Loucy (cell line): ENCODE results near the gene CNOT4.

ENCODE experiments used
- CTCF ChIP-seq: fragments of 200-600 bp; sonication (generic); conservative IDR thresholded peaks from 2 replicates; pipeline ENCODE4 v1.5.1; 2014; ENCODE audit warnings: mild to moderate bottlenecking, antibody characterized with exemption, low read length
- EZH2phosphoT487 ChIP-seq: fragments of 200-600 bp; IDR thresholded peaks from 2 replicates; pipeline ENCODE4 v1.6.1; 2018; ENCODE audit warnings: antibody characterized with exemption, mild to moderate bottlenecking, moderate library complexity, borderline replicate concordance

- TF ChIP-seq CTCF (no peak), EZH2phosphoT487 (no peak)
Measured at GRCh38 chr7:135328526-135328925, 181.4 kb downstream of the CNOT4 start.
